Stimulated activated CD8-positive, alpha-beta memory T cell treated with anti-CD3 and anti-CD28 coated beads, Interleukin-2, amount 100 ng/mL, for 48 hours (primary cell): Measurements from ENCODE around the gene FRMPD4.
A peak's percentile ranks its signal among the peaks of the same experiment; 100 is the strongest.

Experiments
- DNase-seq, 2 donors: peaks; one replicate each; pipeline ENCODE4 v3.0.0-alpha.2; 2020; ENCODE audit warnings: low read depth in 2 of 2

FRMPD4 gene

GRCh38 chrX:12753366-12753765 is 615.1 kb downstream of the FRMPD4 start:
- no peak for DNase-seq

- no peak for DNase-seq
Measured at GRCh38 chrX:12758291-12758690, 620.0 kb downstream of the FRMPD4 start.

- no peak for DNase-seq
Measured at GRCh38 chrX:12767856-12768255, 629.6 kb downstream of the FRMPD4 start.

GRCh38 chrX:12768491-12768890 is 630.2 kb downstream of the FRMPD4 start:
- DNase-seq, result no peak

GRCh38 chrX:12770440-12770839 is 632.2 kb downstream of the FRMPD4 start:
- no peak for DNase-seq

- DNase-seq, result peak; percentile 46 to 63
Measured at GRCh38 chrX:12771445-12772069, 633.3 kb downstream of the FRMPD4 start.
